ENCODE data around the gene BANP. TPM values are rescaled to one million over a fixed set of nuclear protein-coding genes. Genes with fewer than 3 reads are reported as not detected.
"Not testable (repeated sequence)": the region's sequence is repeated elsewhere in the genome, so short reads cannot be mapped to it uniquely, and the experiment has no call there.

The BANP gene
- total and polyA plus RNA-seq, 2 donors (not counting 3 experiments of a cell fraction or from before 2014, with no cell fraction given), result 22.4 to 33.8 TPM

DNA sequence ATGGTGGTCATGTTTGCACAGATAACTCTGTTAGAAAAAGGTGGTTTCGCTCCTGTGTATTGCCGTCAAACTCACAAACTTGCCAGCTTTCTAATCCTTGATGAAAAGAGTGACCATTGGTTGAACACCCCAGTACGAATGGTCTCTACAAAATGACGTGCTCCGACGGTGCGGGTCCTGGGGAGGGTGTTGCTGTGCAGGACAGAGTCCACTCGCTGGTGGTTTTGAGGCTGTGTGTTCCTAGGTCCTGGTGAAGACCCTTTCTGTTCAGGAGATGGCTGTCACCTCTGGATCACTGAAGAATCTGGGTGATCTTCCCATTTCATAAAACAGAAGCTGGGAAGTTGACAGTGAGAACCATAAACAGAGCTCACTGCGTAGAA lies 87.3 kb downstream of the BANP start:
- H3K27ac ChIP-seq (ENCODE audit: insufficient read depth, low read depth, low read length); FAIRE-seq; H2AFZ ChIP-seq (ENCODE audit: low read depth, low read length); H3K9me3 ChIP-seq (replicated peaks; ENCODE audit: control insufficient read depth, insufficient read depth, low read length); H3K9ac ChIP-seq (replicated peaks; ENCODE audit: extremely low read depth, insufficient read depth, low read length); H3K27me3 ChIP-seq (ENCODE audit: control insufficient read depth in 2 of 2, insufficient read depth in 2 of 2, low read length in 2 of 2); H3K4me3 ChIP-seq (replicated peaks in 1 of 3; ENCODE audit: insufficient read depth in 1 of 3, low read depth in 1 of 3, low read length in 3 of 3); H3K9me1 ChIP-seq (replicated peaks; ENCODE audit: control insufficient read depth, extremely low read depth, insufficient read depth, low read length); H3K36me3 ChIP-seq (ENCODE audit: control insufficient read depth in 2 of 2, extremely low read depth in 1 of 2, insufficient read depth in 2 of 2, low read length in 2 of 2); BruUV-seq (replicated peaks); dilution Hi-C loops (cut with MboI; ENCODE audit: extremely low pct_ligation_motif_present, low sequenced_read_pairs); H3K4me2 ChIP-seq (ENCODE audit: insufficient read depth, low read length); POLR2A ChIA-PET; CTCF ChIA-PET; H3K79me2 ChIP-seq (ENCODE audit: control insufficient read depth, insufficient read depth, low read length); H3K4me1 ChIP-seq (ENCODE audit: control insufficient read depth, extremely low read depth, insufficient read depth, low read length); intact Hi-C loops (cut with micrococcal nuclease); DNase-seq (ENCODE audit: low read depth, low spot score); H4K20me1 ChIP-seq (replicated peaks; ENCODE audit: control insufficient read depth, extremely low read depth, insufficient read depth, low read length): not testable (repeated sequence)

GRCh38 chr16:88039591-88039990 lies 88.4 kb downstream of the BANP start:
- BruUV-seq (replicated peaks), result no TSS peak
- H3K9ac ChIP-seq (replicated peaks; ENCODE audit: extremely low read depth, insufficient read depth, low read length), result no peak overlapping the region
- TF ChIP-seq POLR2AphosphoS5 (IDR thresholded peaks at IDR 0.05; ENCODE audit: insufficient read depth, low read depth, low read length) (no peak), MYC (IDR thresholded peaks at IDR 0.05; ENCODE audit: low read depth, low read length) (no peak), GATA2 (IDR thresholded peaks at IDR 0.05; ENCODE audit: insufficient read depth, insufficient read length, low read depth, low read length) (no peak), CTCF (IDR thresholded peaks at IDR 0.05; ENCODE audit: extremely low read depth in 1 of 2, insufficient read depth in 1 of 2, low read depth in 1 of 2, low read length in 2 of 2) (no peak), POLR2A (IDR thresholded peaks at IDR 0.05; ENCODE audit: low read depth, low read length) (no peak), FOS (IDR thresholded peaks at IDR 0.05; ENCODE audit: borderline replicate concordance, insufficient read depth, low read length) (no peak), JUN (IDR thresholded peaks at IDR 0.05; ENCODE audit: borderline replicate concordance, insufficient read depth, insufficient read length, low read depth) (no peak), EZH2 (IDR thresholded peaks at IDR 0.05; ENCODE audit: borderline replicate concordance, low read depth, low read length, severe bottlenecking) (no peak)
- TF ChIP-seq, protein P1, sequence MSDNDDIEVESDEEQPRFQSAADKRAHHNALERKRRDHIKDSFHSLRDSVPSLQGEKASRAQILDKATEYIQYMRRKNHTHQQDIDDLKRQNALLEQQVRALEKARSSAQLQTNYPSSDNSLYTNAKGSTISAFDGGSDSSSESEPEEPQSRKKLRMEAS (IDR thresholded peaks at IDR 0.05; ENCODE audit: insufficient read depth, insufficient read length), result no peak
- DNase-seq (ENCODE audit: low read depth, low spot score) (no peak), FAIRE-seq (no peak)
- H2AFZ ChIP-seq (ENCODE audit: low read depth, low read length), result no peak overlapping the region
- POLR2A ChIA-PET, result no interaction called here
- H3K27me3 ChIP-seq (ENCODE audit: control insufficient read depth in 2 of 2, insufficient read depth in 2 of 2, low read length in 2 of 2), result no peaks in the 10 kb centered on the region
- H3K36me3 ChIP-seq (ENCODE audit: control insufficient read depth in 2 of 2, extremely low read depth in 1 of 2, insufficient read depth in 2 of 2, low read length in 2 of 2), result peaks cover 0 to 8% of the 10 kb centered on the region in 2 experiments
- no peaks in the 10 kb centered on the region for H3K79me2 ChIP-seq (ENCODE audit: control insufficient read depth, insufficient read depth, low read length)
- H3K9me1 ChIP-seq (replicated peaks; ENCODE audit: control insufficient read depth, extremely low read depth, insufficient read depth, low read length), result no peaks in the 10 kb centered on the region
- dilution Hi-C loops (cut with MboI; ENCODE audit: extremely low pct_ligation_motif_present, low sequenced_read_pairs) (no loop called here), intact Hi-C loops (cut with micrococcal nuclease) (no loop called here)
- no peak overlapping the region for H3K4me2 ChIP-seq (ENCODE audit: insufficient read depth, low read length)
- H3K4me1 ChIP-seq (ENCODE audit: control insufficient read depth, extremely low read depth, insufficient read depth, low read length), result no peaks in the 10 kb centered on the region
- no peak overlapping the region for H3K4me3 ChIP-seq (replicated peaks in 1 of 3; ENCODE audit: insufficient read depth in 1 of 3, low read depth in 1 of 3, low read length in 3 of 3)
- no peak overlapping the region for H3K27ac ChIP-seq (ENCODE audit: insufficient read depth, low read depth, low read length)
- H3K9me3 ChIP-seq (replicated peaks; ENCODE audit: control insufficient read depth, insufficient read depth, low read length), result no peaks in the 10 kb centered on the region
- CTCF ChIA-PET, result no interaction called here
- H4K20me1 ChIP-seq (replicated peaks; ENCODE audit: control insufficient read depth, extremely low read depth, insufficient read depth, low read length), result no peaks in the 10 kb centered on the region

GRCh38 chr16:88040196-88040876 lies 89.1 kb downstream of the BANP start:
- H3K9me3 ChIP-seq (replicated peaks; ENCODE audit: control insufficient read depth, insufficient read depth, low read length); intact Hi-C loops (cut with micrococcal nuclease); H2AFZ ChIP-seq (ENCODE audit: low read depth, low read length); H3K9me1 ChIP-seq (replicated peaks; ENCODE audit: control insufficient read depth, extremely low read depth, insufficient read depth, low read length); H3K4me2 ChIP-seq (ENCODE audit: insufficient read depth, low read length); H3K27ac ChIP-seq (ENCODE audit: insufficient read depth, low read depth, low read length); dilution Hi-C loops (cut with MboI; ENCODE audit: extremely low pct_ligation_motif_present, low sequenced_read_pairs); BruUV-seq (replicated peaks); H3K4me1 ChIP-seq (ENCODE audit: control insufficient read depth, extremely low read depth, insufficient read depth, low read length); H3K9ac ChIP-seq (replicated peaks; ENCODE audit: extremely low read depth, insufficient read depth, low read length); H3K27me3 ChIP-seq (ENCODE audit: control insufficient read depth in 2 of 2, insufficient read depth in 2 of 2, low read length in 2 of 2); H3K79me2 ChIP-seq (ENCODE audit: control insufficient read depth, insufficient read depth, low read length); POLR2A ChIA-PET; H3K36me3 ChIP-seq (ENCODE audit: control insufficient read depth in 2 of 2, extremely low read depth in 1 of 2, insufficient read depth in 2 of 2, low read length in 2 of 2); H3K4me3 ChIP-seq (replicated peaks in 1 of 3; ENCODE audit: insufficient read depth in 1 of 3, low read depth in 1 of 3, low read length in 3 of 3); CTCF ChIA-PET; DNase-seq (ENCODE audit: low read depth, low spot score); H4K20me1 ChIP-seq (replicated peaks; ENCODE audit: control insufficient read depth, extremely low read depth, insufficient read depth, low read length); FAIRE-seq: not testable (repeated sequence)

All from endothelial cell of umbilical vein (primary cell).